Stimulated activated CD4-positive, alpha-beta T cell treated with anti-CD3 and anti-CD28 coated beads, Interleukin-15, amount 100 ng/mL, for 1 hour (primary cell): ENCODE data around the gene CAMK1.

Experiments used
- DNase-seq, 2 donors: peaks; one replicate each; pipeline ENCODE4 v3.0.0-alpha.2; 2020; ENCODE audit warnings: low read depth in 1 of 2, low spot score in 1 of 2

The CAMK1 gene

GRCh38 chr3:9713142-9713541, 56.6 kb downstream of the CAMK1 start:
- DNase-seq: no peak

DNA sequence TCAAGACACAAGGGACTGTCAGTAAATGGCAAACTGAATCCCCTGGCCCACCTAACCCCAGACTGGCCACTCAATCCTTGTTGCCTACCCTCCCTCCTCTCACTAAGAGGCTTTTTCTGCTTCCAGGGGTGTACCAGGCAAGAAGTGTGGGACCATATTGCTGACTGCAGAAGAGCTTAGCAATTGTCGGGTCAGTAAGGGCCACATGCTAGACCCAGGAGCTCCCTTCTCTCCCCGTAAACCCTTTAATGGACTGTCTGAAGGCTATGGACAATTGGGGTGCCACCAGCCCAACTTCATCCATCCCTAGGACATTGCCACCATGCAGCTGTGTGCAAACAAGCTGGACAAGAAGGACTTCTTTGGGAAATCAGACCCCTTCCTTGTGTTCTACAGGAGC, 57.3 kb downstream of the CAMK1 start:
- no peak for DNase-seq

- DNase-seq: no peak
Measured at GRCh38 chr3:9710174-9710739, 59.5 kb downstream of the CAMK1 start.
